NCI-H524 treated with DMSO at 0.1 percent for 48 hours (cell line): ENCODE data around the gene PERP.
A peak's percentile ranks its signal among the peaks of the same experiment; 100 is the strongest.
"Not testable (repeated sequence)": the region's sequence is repeated elsewhere in the genome, so short reads cannot be mapped to it uniquely, and the experiment has no call there.

Experiments used
- DNase-seq: peaks from one replicate; lab custom pipeline; 2025; lab: John Stamatoyannopoulos, UW

Gene PERP

GRCh38 chr6:138107078-138107751 is at the start of gene PERP:
Gene PERP (minus strand): TSS chr6:138107419. CDS start chr6:138107340, 79 bp downstream.
- no peak for DNase-seq

- DNase-seq = no peak
Observed at GRCh38 chr6:138155443-138155842, 48.2 kb upstream of the PERP start.

GRCh38 chr6:138146544-138146943 is 39.3 kb upstream of the PERP start:
- no peak for DNase-seq

GRCh38 chr6:138145402-138145801 is 38.2 kb upstream of the PERP start:
- no peak for DNase-seq

GRCh38 chr6:138142806-138143205 is 35.6 kb upstream of the PERP start:
- no peak for DNase-seq

GRCh38 chr6:138129190-138129589 is 22.0 kb upstream of the PERP start:
- no peak for DNase-seq

GRCh38 chr6:138128096-138128495 is 20.9 kb upstream of the PERP start:
- no peak for DNase-seq

GRCh38 chr6:138124096-138124495 is 16.9 kb upstream of the PERP start:
- DNase-seq = no peak

GRCh38 chr6:138119976-138120375 is 12.8 kb upstream of the PERP start:
- DNase-seq = no peak

- DNase-seq = not testable (repeated sequence)
Observed at GRCh38 chr6:138119229-138119628, 12.0 kb upstream of the PERP start.

GRCh38 chr6:138117376-138117914 is 10.2 kb upstream of the PERP start:
- no peak for DNase-seq

GRCh38 chr6:138116661-138116999 is 9.4 kb upstream of the PERP start:
- no peak for DNase-seq

GRCh38 chr6:138115877-138116660 is 8.8 kb upstream of the PERP start:
- DNase-seq = peak; percentile 42

GRCh38 chr6:138115201-138115600 is 8.0 kb upstream of the PERP start:
- DNase-seq = peak; percentile 46

- no peak for DNase-seq
Observed at GRCh38 chr6:138113588-138114210, 6.5 kb upstream of the PERP start.

GRCh38 chr6:138110229-138110628 is 3.0 kb upstream of the PERP start:
- no peak for DNase-seq

GRCh38 chr6:138109042-138109997 is 2.1 kb upstream of the PERP start:
- DNase-seq = peak; percentile 12

- DNase-seq = no peak
Observed at GRCh38 chr6:138107752-138108592, 753 bp upstream of the PERP start.

GRCh38 chr6:138106665-138107077 is 548 bp downstream of the PERP start:
- no peak for DNase-seq

- DNase-seq = no peak
Observed at GRCh38 chr6:138105880-138106664, 1.1 kb downstream of the PERP start.
